Thyroid gland (tissue), 4 donors: ENCODE data around the gene ANKRD11. TPM values are rescaled to one million over a fixed set of nuclear protein-coding genes. Genes with fewer than 3 reads are reported as not detected.
"Not testable (repeated sequence)": the region's sequence is repeated elsewhere in the genome, so short reads cannot be mapped to it uniquely, and the experiment has no call there.

Source experiments
- DNase-seq, 2 donors: peaks; one replicate each; pipeline ENCODE4 v3.0.0-alpha.2; 2019
- H3K27ac ChIP-seq, 3 donors: fragments of 200-600 bp; sonication (generic); 1 replicate in 2 of 3; 2 replicates in 1 of 3; pipeline ENCODE4 v1.5.1; 2016 to 2019; ENCODE audit warnings: mild to moderate bottlenecking in 1 of 3, moderate library complexity in 1 of 3
- H3K27me3 ChIP-seq: fragments of 200-600 bp; sonication (generic); one replicate; pipeline ENCODE4 v1.5.1; 2019
- H3K36me3 ChIP-seq, 2 donors: fragments of 200-600 bp; sonication (generic); one replicate each; pipeline ENCODE4 v1.5.1; 2016 to 2019
- H3K4me1 ChIP-seq, 2 donors: fragments of 200-600 bp; sonication (generic); one replicate each; pipeline ENCODE4 v1.5.1; 2017 to 2019
- H3K4me3 ChIP-seq, 3 donors: fragments of 200-600 bp; sonication (generic); replicated peaks in 1 of 3; 1 replicate in 2 of 3; 2 replicates in 1 of 3; pipeline ENCODE4 v1.5.1; 2016; ENCODE audit warnings: mild to moderate bottlenecking in 1 of 3
- H3K9me3 ChIP-seq: fragments of 200-600 bp; sonication (generic); one replicate; pipeline ENCODE4 v1.5.1; 2017
- POLR2A ChIP-seq, 2 donors: fragments of 450-650 bp; IDR thresholded peaks; one replicate each; pipeline ENCODE4 v1.6.1; 2017; ENCODE audit warnings: antibody characterized with exemption in 2 of 2, mild to moderate bottlenecking in 2 of 2, moderate library complexity in 1 of 2
- WGBS, 2 donors: methylation state at CpG; one replicate each; pipeline ENCODE4 v1.1.5; 2017; 5-methylcytosine and 5-hydroxymethylcytosine counted together
- intact Hi-C: fragments of 100-400 bp; cut with DNase I; formaldehyde crosslinking; loops from one replicate; pipeline ENCODE4 v1.15.1; 2023
- total RNA-seq, 4 donors: library from RNA; depleted of rRNA; stranded (reverse); fragments of >200 nt; gene quantifications; one replicate each; pipeline ENCODE4 v1.2.3, GENCODE V29; 2016
- TF ChIP-seq, protein P1 (sequence below), 6 experiments: fragments of 200-600 bp in 3 of 6; fragments of 450-650 bp in 3 of 6; sonication (generic) in 3 of 6; IDR thresholded peaks; one replicate each; pipeline ENCODE4 v1.5.1; 2016 to 2019; ENCODE audit warnings: antibody characterized with exemption in 6 of 6, mild to moderate bottlenecking in 2 of 6, inconsistent platforms in 1 of 6, moderate library complexity in 1 of 6

The ANKRD11 gene
- total RNA-seq, 4 donors from 2014 or later: 62.1 to 90.4 (median 75.0) TPM

DNA sequence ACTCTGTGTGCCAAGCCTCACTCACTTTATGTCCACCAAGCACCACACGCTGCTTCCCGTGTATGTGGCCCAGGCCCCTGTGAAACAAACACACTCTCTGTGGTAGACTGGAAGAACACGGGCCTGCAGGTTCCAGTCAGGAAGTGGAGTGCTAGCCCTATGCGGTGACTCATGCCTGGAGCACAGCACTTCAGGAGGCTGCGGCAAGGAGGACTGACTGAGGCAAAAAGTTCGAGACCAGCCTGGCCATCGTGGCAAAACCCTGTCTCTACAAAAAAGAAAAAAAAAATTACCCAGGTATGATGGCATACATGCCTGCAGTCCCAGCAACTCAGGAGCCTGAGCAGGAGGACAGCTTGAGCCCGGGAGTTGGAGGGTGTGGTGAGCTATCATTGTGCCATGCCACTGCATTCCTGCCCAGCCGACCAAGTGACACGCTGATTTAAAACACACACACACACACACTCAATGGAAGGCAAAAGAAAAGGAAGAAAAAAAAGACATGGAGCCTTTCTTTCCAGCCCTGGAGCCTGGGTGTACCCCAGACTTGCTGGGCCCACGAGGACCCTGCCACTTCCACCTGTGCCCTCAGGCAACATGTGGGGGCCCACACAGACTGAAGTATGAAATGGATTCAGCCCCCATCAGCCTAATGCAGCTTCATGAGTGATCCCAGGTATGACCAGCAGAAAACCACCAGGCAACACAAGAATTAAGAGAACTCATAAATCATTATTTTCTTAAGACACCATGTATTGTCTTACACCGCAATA is 126.6 kb downstream of the ANKRD11 start:
- WGBS, 2 donors: 32 to 37% methylated on average over 12 of the region's 12 CpGs
- H3K4me1 ChIP-seq: peaks cover 68 to 74% of the 10 kb centered on the region in 2 donors
- TF ChIP-seq, protein P1, sequence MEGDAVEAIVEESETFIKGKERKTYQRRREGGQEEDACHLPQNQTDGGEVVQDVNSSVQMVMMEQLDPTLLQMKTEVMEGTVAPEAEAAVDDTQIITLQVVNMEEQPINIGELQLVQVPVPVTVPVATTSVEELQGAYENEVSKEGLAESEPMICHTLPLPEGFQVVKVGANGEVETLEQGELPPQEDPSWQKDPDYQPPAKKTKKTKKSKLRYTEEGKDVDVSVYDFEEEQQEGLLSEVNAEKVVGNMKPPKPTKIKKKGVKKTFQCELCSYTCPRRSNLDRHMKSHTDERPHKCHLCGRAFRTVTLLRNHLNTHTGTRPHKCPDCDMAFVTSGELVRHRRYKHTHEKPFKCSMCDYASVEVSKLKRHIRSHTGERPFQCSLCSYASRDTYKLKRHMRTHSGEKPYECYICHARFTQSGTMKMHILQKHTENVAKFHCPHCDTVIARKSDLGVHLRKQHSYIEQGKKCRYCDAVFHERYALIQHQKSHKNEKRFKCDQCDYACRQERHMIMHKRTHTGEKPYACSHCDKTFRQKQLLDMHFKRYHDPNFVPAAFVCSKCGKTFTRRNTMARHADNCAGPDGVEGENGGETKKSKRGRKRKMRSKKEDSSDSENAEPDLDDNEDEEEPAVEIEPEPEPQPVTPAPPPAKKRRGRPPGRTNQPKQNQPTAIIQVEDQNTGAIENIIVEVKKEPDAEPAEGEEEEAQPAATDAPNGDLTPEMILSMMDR (IDR thresholded peaks at IDR 0.05): no peak
- peak; percentile 63 to 73 for DNase-seq
- intact Hi-C loops: no loop called here
- H3K36me3 ChIP-seq: no peaks in the 10 kb centered on the region
- no peaks in the 10 kb centered on the region for H3K9me3 ChIP-seq
- no peaks in the 10 kb centered on the region for H3K27me3 ChIP-seq
- H3K4me3 ChIP-seq: no peak overlapping the region
- no peak overlapping the region for H3K27ac ChIP-seq

- H3K4me3 ChIP-seq, intact Hi-C loops, H3K9me3 ChIP-seq, H3K27me3 ChIP-seq, H3K27ac ChIP-seq, DNase-seq, H3K36me3 ChIP-seq: not testable (repeated sequence)
- WGBS, 2 donors: 81 to 88% methylated on average over 10 to 13 of the region's 14 CpGs
- peaks cover 62 to 73% of the 10 kb centered on the region in 2 donors for H3K4me1 ChIP-seq
Observed at GRCh38 chr16:89362540-89363223, 127.7 kb downstream of the ANKRD11 start.

DNA sequence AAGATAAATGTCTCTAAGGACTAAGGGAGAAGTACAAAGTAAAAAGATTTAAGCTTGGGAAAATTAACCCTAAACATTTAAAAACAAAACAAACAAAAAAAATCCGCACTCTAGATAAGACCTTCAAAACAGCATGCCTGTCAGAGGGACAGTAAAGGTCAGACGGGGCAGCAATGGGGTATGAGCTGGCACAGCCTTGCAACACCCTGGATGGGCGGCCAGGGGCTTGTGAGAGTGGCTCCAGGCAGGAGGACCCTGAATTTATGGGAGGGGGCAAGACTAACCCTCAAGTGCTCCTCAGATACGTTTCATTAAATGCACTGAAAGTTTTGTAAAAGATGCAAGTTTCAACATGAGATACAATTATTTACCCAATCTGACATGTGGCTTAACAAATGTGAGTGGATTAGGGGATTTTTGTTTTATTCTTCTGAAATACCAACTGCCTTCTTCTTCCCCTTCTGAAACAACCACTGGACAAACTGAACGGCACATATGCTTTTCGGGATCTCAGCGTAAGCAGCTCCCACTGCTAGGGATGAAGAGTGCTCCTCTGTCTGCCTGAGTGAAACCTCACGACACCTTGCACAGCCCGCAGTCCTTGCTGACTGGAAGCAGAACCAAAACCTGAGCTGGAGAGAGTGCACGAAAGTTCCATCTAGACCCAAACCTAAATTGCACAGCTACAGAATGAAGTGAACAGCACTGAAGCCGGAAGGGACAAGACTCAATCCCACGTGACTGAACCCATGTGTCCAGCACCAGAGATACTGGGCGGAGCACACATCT is 128.4 kb downstream of the ANKRD11 start:
- H3K36me3 ChIP-seq: no peaks in the 10 kb centered on the region
- H3K4me1 ChIP-seq: peaks cover 55 to 65% of the 10 kb centered on the region in 2 donors
- DNase-seq: no peak
- no peak for TF ChIP-seq POLR2A (IDR thresholded peaks at IDR 0.05)
- TF ChIP-seq, protein P1 (IDR thresholded peaks at IDR 0.05): no peak
- intact Hi-C loops: no loop called here
- 70 to 77% methylated on average over 13 of the region's 13 CpGs for WGBS, 2 donors
- no peaks in the 10 kb centered on the region for H3K9me3 ChIP-seq
- no peaks in the 10 kb centered on the region for H3K27me3 ChIP-seq
- no peak overlapping the region for H3K4me3 ChIP-seq
- H3K27ac ChIP-seq: peak overlapping the region in 1 of 3 donors; percentile 42

DNA sequence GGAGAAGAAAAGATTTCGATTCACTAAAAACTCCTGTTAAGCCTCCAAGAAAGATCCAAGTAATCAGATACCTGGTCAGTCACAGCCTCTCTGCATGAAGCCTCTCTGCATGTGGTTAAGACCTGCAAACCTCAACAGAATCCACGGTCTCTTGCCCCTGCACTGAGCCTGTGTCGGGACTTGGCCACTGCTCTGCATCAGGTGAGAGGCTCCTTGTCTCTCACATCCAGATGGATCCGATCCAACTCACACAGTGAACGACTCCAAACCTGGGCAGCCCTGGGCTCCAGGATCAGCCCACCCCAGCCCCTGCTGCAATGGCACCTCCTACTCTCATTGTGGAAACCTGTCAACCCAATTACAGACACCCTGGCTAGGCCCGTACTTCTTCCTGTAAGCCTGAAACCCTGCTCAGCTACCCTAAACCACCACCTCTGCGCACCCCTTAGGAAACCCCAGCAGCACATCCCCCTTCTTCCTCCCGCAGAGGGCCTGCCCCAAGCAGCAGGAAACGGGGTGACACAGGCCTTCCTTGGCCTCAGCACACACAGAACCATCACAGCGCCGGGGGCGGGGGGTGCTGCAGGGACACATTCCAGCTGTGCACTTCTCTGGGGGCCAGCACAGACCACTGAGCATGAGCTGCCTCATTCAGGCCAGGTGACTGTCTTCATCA is 129.5 kb downstream of the ANKRD11 start:
- Histone ChIP-seq H3K9me3 (no peaks in the 10 kb centered on the region), H3K27me3 (no peaks in the 10 kb centered on the region), H3K36me3 (no peaks in the 10 kb centered on the region), H3K4me1 (peaks cover 49 to 62% of the 10 kb centered on the region in 2 donors), H3K27ac (peak overlapping the region in 2 of 3 donors; percentile 16 to 42), H3K4me3 (no peak overlapping the region)
- intact Hi-C loops: no loop called here
- TF ChIP-seq POLR2A (IDR thresholded peaks at IDR 0.05): no peak
- TF ChIP-seq, protein P1 (IDR thresholded peaks at IDR 0.05): no peak
- 25 to 29% methylated on average over 9 to 11 of the region's 12 CpGs for WGBS, 2 donors
- DNase-seq: peak; percentile 87 to 91
